Parathyroid adenoma (tissue), 2 donors: Measurements from ENCODE around the gene SCO2.
A peak's percentile ranks its signal among the peaks of the same experiment; 100 is the strongest.

Source experiments
- H2AFZ ChIP-seq: fragments of 300-600 bp; sonication (generic); one replicate; pipeline ENCODE4 v1.7.0; 2017; ENCODE audit warnings: antibody characterized with exemption, mild to moderate bottlenecking
- H3K27ac ChIP-seq: fragments of 300-600 bp; sonication (generic); one replicate; pipeline ENCODE4 v1.7.0; 2017
- H3K27me3 ChIP-seq: fragments of 300-600 bp; sonication (generic); one replicate; pipeline ENCODE4 v1.7.0; 2017; ENCODE audit warnings: low read length; ENCODE audit not compliant: control insufficient read depth, insufficient read depth
- H3K36me3 ChIP-seq: fragments of 300-600 bp; sonication (generic); one replicate; pipeline ENCODE4 v1.7.0; 2017; ENCODE audit warnings: low read length; ENCODE audit not compliant: control insufficient read depth, insufficient read depth
- H3K4me1 ChIP-seq: fragments of 300-600 bp; sonication (generic); one replicate; pipeline ENCODE4 v1.7.0; 2017; ENCODE audit warnings: control low read depth
- H3K4me2 ChIP-seq: fragments of 300-600 bp; sonication (generic); one replicate; pipeline ENCODE4 v1.7.0; 2017; ENCODE audit warnings: low read length
- H3K4me3 ChIP-seq: fragments of 300-600 bp; sonication (generic); one replicate; pipeline ENCODE4 v1.7.0; 2017; ENCODE audit warnings: low read depth, low read length
- H3K79me2 ChIP-seq: fragments of 300-600 bp; sonication (generic); one replicate; pipeline ENCODE4 v1.7.0; 2017; ENCODE audit warnings: control low read depth
- H3K9ac ChIP-seq: fragments of 300-600 bp; sonication (generic); one replicate; pipeline ENCODE4 v1.7.0; 2017; ENCODE audit warnings: mild to moderate bottlenecking
- H3K9me3 ChIP-seq: fragments of 300-600 bp; sonication (generic); one replicate; pipeline ENCODE4 v1.7.0; 2017; ENCODE audit warnings: low read length; ENCODE audit not compliant: control insufficient read depth
- CTCF ChIP-seq: fragments of 300-600 bp; sonication (generic); IDR thresholded peaks from one replicate; pipeline ENCODE4 v1.7.0; 2017; ENCODE audit warnings: antibody characterized with exemption, mild to moderate bottlenecking
- donor health status: primary hyperparathyroidism.

SCO2 gene

GRCh38 chr22:50502096-50502495 lies 23.3 kb downstream of the SCO2 start:
- Histone ChIP-seq H3K27ac (no peak overlapping the region), H3K36me3 (no peaks in the 10 kb centered on the region), H3K4me2 (no peak overlapping the region)

GRCh38 chr22:50500452-50500851 lies 24.9 kb downstream of the SCO2 start:
- H3K4me1 ChIP-seq, result no peaks in the 10 kb centered on the region
- H3K9me3 ChIP-seq, result no peaks in the 10 kb centered on the region
- no peaks in the 10 kb centered on the region for H3K79me2 ChIP-seq
- no peak overlapping the region for H3K27ac ChIP-seq
- H3K4me3 ChIP-seq, result no peak overlapping the region
- TF ChIP-seq CTCF, result no peak
- no peaks in the 10 kb centered on the region for H3K36me3 ChIP-seq
- H2AFZ ChIP-seq, result no peak overlapping the region
- H3K27me3 ChIP-seq, result no peaks in the 10 kb centered on the region
- no peak overlapping the region for H3K9ac ChIP-seq
- no peak overlapping the region for H3K4me2 ChIP-seq

More at GRCh38 chr22:50502096-50502495, 23.3 kb downstream of the SCO2 start:
- Histone ChIP-seq H2AFZ (no peak overlapping the region), H3K4me1 (no peaks in the 10 kb centered on the region), H3K9me3 (no peaks in the 10 kb centered on the region), H3K27me3 (no peaks in the 10 kb centered on the region), H3K4me3 (no peak overlapping the region), H3K9ac (no peak overlapping the region), H3K79me2 (no peaks in the 10 kb centered on the region)
- TF ChIP-seq CTCF, result no peak

DNA sequence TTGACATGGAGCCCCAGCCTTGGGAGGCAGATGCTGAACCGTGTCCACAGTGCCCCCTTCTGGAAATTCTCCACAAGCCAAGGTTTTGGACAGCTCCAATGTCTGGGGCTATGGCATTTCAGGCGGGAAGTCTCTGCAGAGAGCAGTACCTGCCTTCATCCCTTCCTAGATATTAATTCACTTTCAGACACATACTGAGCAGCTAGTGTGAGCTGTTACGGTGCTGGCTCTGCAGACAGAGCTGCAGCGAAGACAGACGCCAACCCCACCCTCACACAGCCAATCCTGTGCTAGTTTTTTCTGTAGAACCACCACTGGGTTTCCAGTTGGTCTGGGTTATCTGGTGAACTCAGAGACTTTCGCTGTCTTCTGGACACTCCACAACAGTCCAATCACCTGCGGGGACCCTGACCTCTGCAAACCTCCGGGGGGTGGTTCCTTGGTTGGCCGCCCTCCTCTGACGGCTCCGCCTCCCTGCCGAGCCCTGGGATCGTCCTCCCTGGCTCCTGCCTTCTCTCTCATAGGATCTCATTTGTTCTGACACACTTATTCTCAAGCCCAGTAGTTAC lies 27.0 kb downstream of the SCO2 start:
- H3K4me1 ChIP-seq, result no peaks in the 10 kb centered on the region
- no peaks in the 10 kb centered on the region for H3K9me3 ChIP-seq
- peak overlapping the region; percentile 66 for H2AFZ ChIP-seq
- H3K36me3 ChIP-seq, result no peaks in the 10 kb centered on the region
- no peak for TF ChIP-seq CTCF
- H3K27ac ChIP-seq, result no peak overlapping the region
- H3K4me2 ChIP-seq, result no peak overlapping the region
- H3K4me3 ChIP-seq, result no peak overlapping the region
- no peaks in the 10 kb centered on the region for H3K79me2 ChIP-seq
- H3K9ac ChIP-seq, result no peak overlapping the region
- no peaks in the 10 kb centered on the region for H3K27me3 ChIP-seq

DNA sequence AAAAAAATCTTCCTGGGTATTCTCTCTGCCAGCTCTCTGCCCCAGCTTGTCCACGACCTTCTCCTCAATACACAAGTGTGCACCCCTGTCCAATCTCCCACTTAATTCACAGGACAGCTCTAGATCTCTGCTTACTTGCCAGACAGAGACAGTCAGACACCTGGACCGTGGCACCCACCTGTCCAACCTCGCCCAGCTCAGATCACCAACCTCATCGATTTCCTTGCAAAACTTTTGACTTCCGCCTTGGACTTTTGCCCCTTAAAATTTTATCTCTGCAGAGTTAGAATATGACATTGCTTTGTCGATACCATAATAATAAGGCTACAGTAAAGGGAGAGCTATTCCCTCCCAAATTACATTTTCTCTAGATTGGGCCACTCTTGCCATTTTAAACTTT lies 28.3 kb downstream of the SCO2 start:
- Histone ChIP-seq H3K79me2 (no peaks in the 10 kb centered on the region), H3K4me3 (no peak overlapping the region), H3K9ac (no peak overlapping the region), H3K4me1 (no peaks in the 10 kb centered on the region), H3K36me3 (no peaks in the 10 kb centered on the region), H2AFZ (no peak overlapping the region), H3K27ac (no peak overlapping the region), H3K9me3 (no peaks in the 10 kb centered on the region), H3K4me2 (no peak overlapping the region), H3K27me3 (no peaks in the 10 kb centered on the region)
- no peak for TF ChIP-seq CTCF
